ENCODE results near the gene DIP2B.

Gene DIP2B

GRCh38 chr12:50786498-50787231 lies 281.9 kb downstream of the DIP2B start:
- no peak for DNase-seq (ENCODE audit: low spot score)
- TF ChIP-seq CTCF (IDR thresholded peaks at IDR 0.05; ENCODE audit: extremely low read depth, missing control alignments): no peak

GRCh38 chr12:50787618-50788017 lies 282.8 kb downstream of the DIP2B start:
- DNase-seq (ENCODE audit: low spot score): no peak
- TF ChIP-seq CTCF (IDR thresholded peaks at IDR 0.05; ENCODE audit: extremely low read depth, missing control alignments): no peak

GRCh38 chr12:50788561-50788960 lies 283.8 kb downstream of the DIP2B start:
- TF ChIP-seq CTCF (IDR thresholded peaks at IDR 0.05; ENCODE audit: extremely low read depth, missing control alignments): no peak
- no peak for DNase-seq (ENCODE audit: low spot score)

- TF ChIP-seq CTCF (IDR thresholded peaks at IDR 0.05; ENCODE audit: extremely low read depth, missing control alignments): no peak
- DNase-seq (ENCODE audit: low spot score): no peak
Measured at GRCh38 chr12:50790081-50790480, 285.3 kb downstream of the DIP2B start.
